Amniotic epithelial cell (primary cell): ENCODE data around the gene PDIA2.

Experiments
- DNase-seq: peaks from one replicate; pipeline ENCODE4 v3.0.0-alpha.2; 2010; ENCODE audit warnings: low read depth

The PDIA2 gene

GRCh38 chr16:280005-280460 is 2.9 kb upstream of the PDIA2 start:
- DNase-seq: no peak

GRCh38 chr16:280552-280951 is 2.4 kb upstream of the PDIA2 start, which contains the start of gene ARHGDIG:
ARHGDIG (plus strand) TSS chr16:280591; CDS start chr16:280681, 90 bp downstream.
- no peak for DNase-seq

- no peak for DNase-seq
Observed at GRCh38 chr16:280991-281659, 1.8 kb upstream of the PDIA2 start.

- DNase-seq: no peak
Observed at GRCh38 chr16:281660-282255, 1.2 kb upstream of the PDIA2 start.

GRCh38 chr16:282491-282890 is 473 bp upstream of the PDIA2 start:
- no peak for DNase-seq

GRCh38 chr16:284204-285120 is 1.5 kb downstream of the PDIA2 start:
- no peak for DNase-seq

GRCh38 chr16:285146-286055 is 2.4 kb downstream of the PDIA2 start:
- no peak for DNase-seq

GRCh38 chr16:286491-287297 is 3.7 kb downstream of the PDIA2 start:
- DNase-seq: no peak

GRCh38 chr16:287298-287811 is 4.4 kb downstream of the PDIA2 start:
- peak; percentile 7 for DNase-seq

GRCh38 chr16:287981-288920 is 5.3 kb downstream of the PDIA2 start:
- no peak for DNase-seq

GRCh38 chr16:289395-289997 is 6.5 kb downstream of the PDIA2 start:
- no peak for DNase-seq

GRCh38 chr16:290015-290680 is 7.2 kb downstream of the PDIA2 start:
- no peak for DNase-seq

GRCh38 chr16:290681-291405 is 7.9 kb downstream of the PDIA2 start:
- no peak for DNase-seq

- no peak for DNase-seq
Observed at GRCh38 chr16:291539-291938, 8.6 kb downstream of the PDIA2 start.

GRCh38 chr16:293043-293775 is 10.2 kb downstream of the PDIA2 start:
- no peak for DNase-seq

- no peak for DNase-seq
Observed at GRCh38 chr16:296276-296675, 13.3 kb downstream of the PDIA2 start.
